HepG2 (cell line): Measurements from ENCODE around the gene SLC22A23. TPM values are rescaled to one million over a fixed set of nuclear protein-coding genes. Genes with fewer than 3 reads are reported as not detected.
A peak's percentile ranks its signal among the peaks of the same experiment; 100 is the strongest.

Experiments used
- CBX2 ChIP-seq, 2 experiments: fragments of 200-600 bp in 1 of 2; sonication (generic); formaldehyde crosslinking in 1 of 2; IDR thresholded peaks; 2 replicates each; pipeline versions ENCODE4 v1.7.0 to v1.8.1; 2018 to 2022; ENCODE audit warnings: low read depth in 2 of 2, low read length in 1 of 2, mild to moderate bottlenecking in 1 of 2, missing genetic modification reagents in 1 of 2
- FOXA1 ChIP-seq, 2 experiments: fragments of 450-650 bp in 1 of 2; sonication (generic) in 1 of 2; formaldehyde crosslinking in 1 of 2; IDR thresholded peaks; 2 replicates each; pipeline versions ENCODE4 v1.4.0 to v1.6.1; 2016 to 2020; ENCODE audit warnings: missing genetic modification reagents in 1 of 2
- FOXC1 ChIP-seq: sonication (generic); formaldehyde crosslinking; IDR thresholded peaks from 2 replicates; pipeline ENCODE4 v1.8.0; 2022; ENCODE audit warnings: mild to moderate bottlenecking, missing genetic modification reagents, borderline replicate concordance
- FOXM1 ChIP-seq: sonication (generic); formaldehyde crosslinking; IDR thresholded peaks from 2 replicates; pipeline ENCODE4 v1.5.0; 2020; ENCODE audit warnings: missing genetic modification reagents
- LCORL ChIP-seq, 2 experiments: fragments of 450-650 bp in 1 of 2; sonication (generic) in 1 of 2; formaldehyde crosslinking in 1 of 2; IDR thresholded peaks; 2 replicates each; pipeline versions ENCODE4 v1.5.0 to v1.6.1; 2017 to 2020; ENCODE audit warnings: antibody characterized with exemption in 1 of 2, missing genetic modification reagents in 1 of 2
- MED1 ChIP-seq: sonication (generic); formaldehyde crosslinking; IDR thresholded peaks from 2 replicates; pipeline ENCODE4 v1.4.0; 2020; ENCODE audit warnings: missing genetic modification reagents
- NR2F2 ChIP-seq: IDR thresholded peaks from 2 replicates; pipeline ENCODE4 v1.6.1; 2012; ENCODE audit warnings: low read depth, inconsistent platforms, borderline replicate concordance
- REL ChIP-seq: sonication (generic); formaldehyde crosslinking; conservative IDR thresholded peaks from 2 replicates; pipeline ENCODE4 v1.8.0; 2022; ENCODE audit warnings: mild to moderate bottlenecking, missing genetic modification reagents, moderate library complexity
- SNAI1 ChIP-seq: sonication (generic); formaldehyde crosslinking; IDR thresholded peaks from 2 replicates; pipeline ENCODE4 v1.5.0; 2020; ENCODE audit warnings: mild to moderate bottlenecking, missing genetic modification reagents, borderline replicate concordance
- ZMYM3 ChIP-seq: sonication (generic); formaldehyde crosslinking; IDR thresholded peaks from 2 replicates; pipeline ENCODE4 v1.5.1; 2020; ENCODE audit warnings: mild to moderate bottlenecking, missing genetic modification reagents
- ZMYM4 ChIP-seq: sonication (generic); formaldehyde crosslinking; IDR thresholded peaks from 2 replicates; pipeline ENCODE4 v1.8.1; 2023; ENCODE audit warnings: mild to moderate bottlenecking, missing genetic modification reagents
- ZNF768 ChIP-seq: sonication (generic); formaldehyde crosslinking; IDR thresholded peaks from 2 replicates; pipeline ENCODE4 v1.4.0; 2020; ENCODE audit warnings: missing genetic modification reagents
- ZNF781 ChIP-seq: sonication (generic); formaldehyde crosslinking; IDR thresholded peaks from 2 replicates; pipeline ENCODE4 v1.5.1; 2020; ENCODE audit warnings: borderline replicate concordance, mild to moderate bottlenecking, missing genetic modification reagents; ENCODE audit errors: not compliant biosample characterization
- polyA plus RNA-seq, 8 experiments: library from polyadenylated mRNA; depleted of rRNA in 3 of 8; stranded (reverse) in 7 of 8; unstranded in 1 of 8; fragments of >200 nt; fragmentation: Illumina TruSeq in 4 of 8; extraction: Trizol in 4 of 8; gene quantifications; 2 replicates each; pipeline versions ENCODE4 v1.2.1 to v1.2.3, GENCODE V29; 2011 to 2016; ENCODE audit warnings: low read depth in 4 of 8, missing spikeins in 1 of 8, mixed read lengths in 1 of 8; ENCODE audit not compliant: insufficient read depth in 1 of 8
- total RNA-seq, 5 experiments: library from RNA; depleted of rRNA; stranded (reverse); fragments of >200 nt; fragmentation: Illumina TruSeq; extraction: Trizol; gene quantifications; 2 replicates each; pipeline ENCODE4 v1.2.3, GENCODE V29; 2016; ENCODE audit warnings: low read depth in 1 of 5
- TF ChIP-seq, protein P1 (sequence below): sonication (generic); formaldehyde crosslinking; IDR thresholded peaks from 2 replicates; pipeline ENCODE4 v1.5.0; 2020; ENCODE audit warnings: missing genetic modification reagents
- TF ChIP-seq, protein P2 (sequence below): sonication (generic); formaldehyde crosslinking; IDR thresholded peaks from 2 replicates; pipeline ENCODE4 v1.5.1; 2020; ENCODE audit warnings: missing genetic modification reagents, mild to moderate bottlenecking, borderline replicate concordance
- TF ChIP-seq, protein P3 (sequence below): sonication (generic); formaldehyde crosslinking; IDR thresholded peaks from 2 replicates; pipeline ENCODE4 v1.9.0; 2021; ENCODE audit warnings: missing genetic modification reagents, borderline replicate concordance
- TF ChIP-seq, protein P4 (sequence below): sonication (generic); formaldehyde crosslinking; IDR thresholded peaks from 2 replicates; pipeline ENCODE4 v1.4.0; 2020; ENCODE audit warnings: mild to moderate bottlenecking, missing genetic modification reagents
- TF ChIP-seq, protein P5 (sequence below): conservative IDR thresholded peaks from 2 replicates; pipeline ENCODE4 v1.6.1; 2018; ENCODE audit warnings: missing genetic modification reagents

Gene SLC22A23
- total and polyA plus RNA-seq, 2 of the 13 experiments (the other 11 are each of a cell fraction or from before 2014, with no cell fraction given): 11.8 to 17.5 TPM

DNA sequence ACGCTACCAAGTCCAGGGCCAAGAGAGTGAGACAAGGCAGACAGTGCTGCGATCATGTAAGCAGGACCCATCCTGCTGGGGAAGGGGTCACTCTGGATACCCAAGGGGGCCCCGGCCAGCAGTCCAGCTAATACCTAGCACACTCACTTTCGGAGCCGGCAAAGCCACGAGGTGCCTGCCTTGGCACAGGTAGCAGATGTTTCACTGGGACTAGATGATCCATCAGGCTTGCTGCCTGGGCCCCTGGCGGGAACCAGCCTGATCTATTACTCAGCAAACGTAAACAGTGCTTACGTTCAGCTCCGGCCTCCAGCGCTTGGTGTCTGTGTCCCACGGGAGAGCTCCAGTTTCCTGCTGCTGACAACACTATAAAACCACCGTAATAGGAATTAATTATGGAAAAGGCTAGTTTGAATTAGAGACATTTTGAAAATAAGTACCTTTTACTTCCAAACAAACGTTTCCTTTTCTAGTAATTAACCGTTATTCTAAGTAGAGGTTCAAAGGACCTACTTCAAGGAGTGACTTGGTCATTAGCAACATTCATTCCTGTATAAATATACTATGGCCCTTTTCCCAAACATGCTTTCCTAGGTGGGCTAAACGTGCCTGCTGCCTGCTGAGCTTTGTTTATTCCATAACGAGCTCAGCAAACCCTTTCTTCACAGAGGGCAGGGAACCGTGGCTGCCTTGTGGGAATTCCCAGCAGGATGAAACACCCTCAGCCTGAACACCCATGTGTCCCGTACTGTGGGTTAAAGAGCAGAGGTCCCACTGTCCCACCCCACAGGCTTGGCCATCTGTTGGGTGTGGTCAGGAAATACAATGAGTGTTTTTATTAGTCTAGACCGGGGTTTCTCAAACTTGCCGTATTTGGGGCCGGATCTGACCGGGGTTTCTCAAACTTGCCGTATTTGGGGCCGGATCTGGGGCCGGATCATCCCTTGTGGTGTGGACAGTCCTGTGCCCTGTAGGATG is 18.4 kb downstream of the SLC22A23 start (continued):
- no peak for TF ChIP-seq SNAI1 (CRISPR knock-in tag)
- TF ChIP-seq FOXM1 (CRISPR knock-in tag): no peak
- no peak for TF ChIP-seq NR2F2
- peak; percentile 51 for TF ChIP-seq ZNF781
- TF ChIP-seq FOXA1 (IDR thresholded peaks at IDR 0.05): no peak
- peak; percentile 73 for TF ChIP-seq FOXA1 (CRISPR knock-in tag; IDR thresholded peaks at IDR 0.05)
- TF ChIP-seq, protein P1, sequence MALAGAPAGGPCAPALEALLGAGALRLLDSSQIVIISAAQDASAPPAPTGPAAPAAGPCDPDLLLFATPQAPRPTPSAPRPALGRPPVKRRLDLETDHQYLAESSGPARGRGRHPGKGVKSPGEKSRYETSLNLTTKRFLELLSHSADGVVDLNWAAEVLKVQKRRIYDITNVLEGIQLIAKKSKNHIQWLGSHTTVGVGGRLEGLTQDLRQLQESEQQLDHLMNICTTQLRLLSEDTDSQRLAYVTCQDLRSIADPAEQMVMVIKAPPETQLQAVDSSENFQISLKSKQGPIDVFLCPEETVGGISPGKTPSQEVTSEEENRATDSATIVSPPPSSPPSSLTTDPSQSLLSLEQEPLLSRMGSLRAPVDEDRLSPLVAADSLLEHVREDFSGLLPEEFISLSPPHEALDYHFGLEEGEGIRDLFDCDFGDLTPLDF (CRISPR knock-in tag): no peak
- TF ChIP-seq, protein P2, sequence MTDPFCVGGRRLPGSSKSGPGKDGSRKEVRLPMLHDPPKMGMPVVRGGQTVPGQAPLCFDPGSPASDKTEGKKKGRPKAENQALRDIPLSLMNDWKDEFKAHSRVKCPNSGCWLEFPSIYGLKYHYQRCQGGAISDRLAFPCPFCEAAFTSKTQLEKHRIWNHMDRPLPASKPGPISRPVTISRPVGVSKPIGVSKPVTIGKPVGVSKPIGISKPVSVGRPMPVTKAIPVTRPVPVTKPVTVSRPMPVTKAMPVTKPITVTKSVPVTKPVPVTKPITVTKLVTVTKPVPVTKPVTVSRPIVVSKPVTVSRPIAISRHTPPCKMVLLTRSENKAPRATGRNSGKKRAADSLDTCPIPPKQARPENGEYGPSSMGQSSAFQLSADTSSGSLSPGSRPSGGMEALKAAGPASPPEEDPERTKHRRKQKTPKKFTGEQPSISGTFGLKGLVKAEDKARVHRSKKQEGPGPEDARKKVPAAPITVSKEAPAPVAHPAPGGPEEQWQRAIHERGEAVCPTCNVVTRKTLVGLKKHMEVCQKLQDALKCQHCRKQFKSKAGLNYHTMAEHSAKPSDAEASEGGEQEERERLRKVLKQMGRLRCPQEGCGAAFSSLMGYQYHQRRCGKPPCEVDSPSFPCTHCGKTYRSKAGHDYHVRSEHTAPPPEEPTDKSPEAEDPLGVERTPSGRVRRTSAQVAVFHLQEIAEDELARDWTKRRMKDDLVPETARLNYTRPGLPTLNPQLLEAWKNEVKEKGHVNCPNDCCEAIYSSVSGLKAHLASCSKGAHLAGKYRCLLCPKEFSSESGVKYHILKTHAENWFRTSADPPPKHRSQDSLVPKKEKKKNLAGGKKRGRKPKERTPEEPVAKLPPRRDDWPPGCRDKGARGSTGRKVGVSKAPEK (CRISPR knock-in tag): no peak
- 0 out of 2 replicates have a peak, but pooled peaks have one; percentile 56 for TF ChIP-seq FOXC1 (CRISPR knock-in tag)
- TF ChIP-seq, protein P3, sequence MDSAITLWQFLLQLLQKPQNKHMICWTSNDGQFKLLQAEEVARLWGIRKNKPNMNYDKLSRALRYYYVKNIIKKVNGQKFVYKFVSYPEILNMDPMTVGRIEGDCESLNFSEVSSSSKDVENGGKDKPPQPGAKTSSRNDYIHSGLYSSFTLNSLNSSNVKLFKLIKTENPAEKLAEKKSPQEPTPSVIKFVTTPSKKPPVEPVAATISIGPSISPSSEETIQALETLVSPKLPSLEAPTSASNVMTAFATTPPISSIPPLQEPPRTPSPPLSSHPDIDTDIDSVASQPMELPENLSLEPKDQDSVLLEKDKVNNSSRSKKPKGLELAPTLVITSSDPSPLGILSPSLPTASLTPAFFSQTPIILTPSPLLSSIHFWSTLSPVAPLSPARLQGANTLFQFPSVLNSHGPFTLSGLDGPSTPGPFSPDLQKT (CRISPR knock-in tag): no peak
- no peak for TF ChIP-seq LCORL (IDR thresholded peaks at IDR 0.05)
- TF ChIP-seq LCORL (CRISPR knock-in tag; IDR thresholded peaks at IDR 0.05): peak; percentile 55; the same call in 1 of the 2 replicates
- no peak for TF ChIP-seq CBX2 (IDR thresholded peaks at IDR 0.05; ENCODE audit: low read depth, low read length)
- no peak for TF ChIP-seq CBX2 (CRISPR knock-in tag; IDR thresholded peaks at IDR 0.05; ENCODE audit: low read depth)
- TF ChIP-seq ZMYM3 (CRISPR knock-in tag): peak; percentile 31; the same call in 1 of the 2 replicates
- TF ChIP-seq, protein P4, sequence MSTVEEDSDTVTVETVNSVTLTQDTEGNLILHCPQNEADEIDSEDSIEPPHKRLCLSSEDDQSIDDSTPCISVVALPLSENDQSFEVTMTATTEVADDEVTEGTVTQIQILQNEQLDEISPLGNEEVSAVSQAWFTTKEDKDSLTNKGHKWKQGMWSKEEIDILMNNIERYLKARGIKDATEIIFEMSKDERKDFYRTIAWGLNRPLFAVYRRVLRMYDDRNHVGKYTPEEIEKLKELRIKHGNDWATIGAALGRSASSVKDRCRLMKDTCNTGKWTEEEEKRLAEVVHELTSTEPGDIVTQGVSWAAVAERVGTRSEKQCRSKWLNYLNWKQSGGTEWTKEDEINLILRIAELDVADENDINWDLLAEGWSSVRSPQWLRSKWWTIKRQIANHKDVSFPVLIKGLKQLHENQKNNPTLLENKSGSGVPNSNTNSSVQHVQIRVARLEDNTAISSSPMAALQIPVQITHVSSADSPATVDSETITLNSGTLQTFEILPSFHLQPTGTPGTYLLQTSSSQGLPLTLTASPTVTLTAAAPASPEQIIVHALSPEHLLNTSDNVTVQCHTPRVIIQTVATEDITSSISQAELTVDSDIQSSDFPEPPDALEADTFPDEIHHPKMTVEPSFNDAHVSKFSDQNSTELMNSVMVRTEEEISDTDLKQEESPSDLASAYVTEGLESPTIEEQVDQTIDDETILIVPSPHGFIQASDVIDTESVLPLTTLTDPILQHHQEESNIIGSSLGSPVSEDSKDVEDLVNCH (CRISPR knock-in tag): no peak
- no peak for TF ChIP-seq REL (CRISPR knock-in tag)
- TF ChIP-seq MED1 (CRISPR knock-in tag): 0 out of 2 replicates have a peak, but pooled peaks have one; percentile 43
- TF ChIP-seq, protein P5, sequence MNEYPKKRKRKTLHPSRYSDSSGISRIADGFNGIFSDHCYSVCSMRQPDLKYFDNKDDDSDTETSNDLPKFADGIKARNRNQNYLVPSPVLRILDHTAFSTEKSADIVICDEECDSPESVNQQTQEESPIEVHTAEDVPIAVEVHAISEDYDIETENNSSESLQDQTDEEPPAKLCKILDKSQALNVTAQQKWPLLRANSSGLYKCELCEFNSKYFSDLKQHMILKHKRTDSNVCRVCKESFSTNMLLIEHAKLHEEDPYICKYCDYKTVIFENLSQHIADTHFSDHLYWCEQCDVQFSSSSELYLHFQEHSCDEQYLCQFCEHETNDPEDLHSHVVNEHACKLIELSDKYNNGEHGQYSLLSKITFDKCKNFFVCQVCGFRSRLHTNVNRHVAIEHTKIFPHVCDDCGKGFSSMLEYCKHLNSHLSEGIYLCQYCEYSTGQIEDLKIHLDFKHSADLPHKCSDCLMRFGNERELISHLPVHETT (CRISPR knock-in tag): no peak
- peak; percentile 26; the same call in 1 of the 2 replicates for TF ChIP-seq ZMYM4 (CRISPR knock-in tag)
- TF ChIP-seq ZNF768 (CRISPR knock-in tag): peak; percentile 55; the same call in 1 of the 2 replicates
